NCI-H2196 (cell line): ENCODE results near the gene FSTL3.
"Not testable (repeated sequence)": the region's sequence is repeated elsewhere in the genome, so short reads cannot be mapped to it uniquely, and the experiment has no call there.

Source experiments
- DNase-seq: peaks from one replicate; lab custom pipeline; 2025; ENCODE audit not compliant: unreplicated experiment; lab: John Stamatoyannopoulos, UW

Gene FSTL3

DNA sequence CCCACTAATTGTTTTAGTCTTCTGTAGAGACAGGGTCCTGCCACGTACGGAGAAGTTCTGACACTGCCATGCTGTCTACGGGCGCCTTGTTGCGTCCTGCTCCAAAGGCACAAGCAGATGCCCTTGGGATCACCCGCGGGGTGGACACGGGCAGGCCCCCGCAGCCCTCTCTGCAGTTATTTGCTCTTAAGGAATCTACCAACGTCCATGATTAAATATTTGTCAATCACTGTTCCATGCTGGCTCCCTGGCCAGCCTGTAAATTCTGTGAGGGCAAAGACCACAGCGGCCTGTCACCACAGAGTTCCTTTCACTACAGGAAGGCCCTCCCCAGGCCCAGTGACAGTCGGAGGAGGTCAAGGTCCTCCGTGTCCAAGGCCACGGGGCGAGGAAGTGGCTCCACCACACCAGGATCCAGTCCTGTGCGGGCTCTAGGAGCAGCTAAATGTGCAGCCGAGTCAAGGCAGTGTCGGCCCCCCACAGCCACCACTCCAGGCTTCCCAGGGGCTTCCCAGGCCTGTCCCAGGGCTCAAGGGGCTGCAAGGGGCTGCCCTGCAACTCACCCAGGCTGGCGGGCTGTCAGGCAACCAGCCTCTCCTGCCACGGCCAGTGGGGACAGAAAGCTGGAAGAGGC lies 15.3 kb upstream of the FSTL3 start:
- DNase-seq: no peak

DNA sequence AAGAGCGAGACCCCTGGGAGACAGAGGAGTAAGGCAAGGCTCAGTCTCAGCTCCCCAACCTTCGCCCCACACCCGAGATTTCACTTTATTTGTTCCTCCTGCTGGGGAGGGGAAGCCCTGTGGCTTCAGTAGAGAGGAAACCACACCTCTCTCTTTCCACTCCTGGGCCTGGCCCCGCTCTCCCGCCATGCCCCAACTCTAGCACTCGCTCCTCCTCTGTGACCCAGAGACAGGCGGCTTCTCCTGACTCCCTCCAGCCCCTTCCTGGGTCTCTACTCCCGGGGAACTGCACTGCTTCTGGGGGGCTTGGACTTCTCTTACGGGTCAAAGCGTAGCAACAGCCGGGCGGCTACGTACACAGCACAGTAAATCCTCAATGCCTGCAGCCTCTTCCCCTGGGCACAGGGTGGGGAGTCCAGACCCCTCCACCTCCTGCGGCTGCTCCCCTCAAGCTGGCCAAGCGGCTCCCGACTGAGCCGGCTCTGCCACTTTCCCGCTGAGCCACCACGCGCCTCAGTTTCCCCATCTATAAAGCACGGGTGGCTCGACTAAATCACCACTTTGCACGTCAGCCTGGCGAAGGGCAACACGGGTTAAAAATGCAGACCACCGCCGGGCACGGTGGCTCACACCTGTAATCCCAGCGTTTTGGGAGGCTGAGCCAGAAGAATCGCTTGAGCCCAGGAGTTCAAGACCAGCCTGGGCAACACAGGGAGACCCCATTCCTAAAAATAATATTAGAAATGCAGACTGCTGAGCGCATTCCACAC lies 14.6 kb upstream of the FSTL3 start:
- no peak for DNase-seq

DNA sequence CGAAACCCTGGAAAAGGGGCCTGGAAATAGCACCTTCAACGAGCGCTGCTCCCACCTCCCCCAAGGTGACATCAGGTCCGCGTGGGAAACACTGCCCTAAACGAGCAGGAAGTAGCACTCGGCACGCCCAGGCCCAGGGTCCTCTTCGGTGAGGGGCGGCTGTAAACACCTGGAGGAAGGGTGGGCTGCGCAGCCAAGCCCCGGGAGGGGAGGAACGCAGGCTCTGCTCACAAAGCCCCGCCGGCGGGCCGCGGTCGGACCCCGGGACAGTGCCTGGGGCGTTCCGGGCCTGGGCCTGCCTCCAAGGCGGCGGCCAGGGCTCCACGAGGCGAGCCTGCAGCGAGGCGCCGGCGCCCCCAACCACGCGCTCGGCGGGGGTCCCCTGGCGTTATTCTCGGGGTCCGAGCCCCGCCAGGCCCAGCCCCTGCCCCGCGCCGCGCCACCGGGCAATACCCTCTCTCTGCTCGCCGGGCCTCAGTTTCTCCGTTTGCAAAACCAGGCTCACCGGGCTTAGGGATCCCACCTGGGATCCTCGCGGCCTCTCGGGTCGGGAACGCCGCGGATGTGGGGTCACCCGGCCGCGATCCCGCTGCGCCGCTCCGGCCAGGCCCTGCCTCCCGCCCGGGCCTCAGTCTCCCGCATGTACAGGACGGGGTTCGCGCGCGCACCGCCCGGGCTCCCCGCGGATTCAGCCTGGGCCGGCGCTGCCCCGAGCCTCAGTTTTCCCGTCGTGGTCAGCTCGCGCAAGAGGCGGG lies 13.8 kb upstream of the FSTL3 start:
- DNase-seq: no peak

DNA sequence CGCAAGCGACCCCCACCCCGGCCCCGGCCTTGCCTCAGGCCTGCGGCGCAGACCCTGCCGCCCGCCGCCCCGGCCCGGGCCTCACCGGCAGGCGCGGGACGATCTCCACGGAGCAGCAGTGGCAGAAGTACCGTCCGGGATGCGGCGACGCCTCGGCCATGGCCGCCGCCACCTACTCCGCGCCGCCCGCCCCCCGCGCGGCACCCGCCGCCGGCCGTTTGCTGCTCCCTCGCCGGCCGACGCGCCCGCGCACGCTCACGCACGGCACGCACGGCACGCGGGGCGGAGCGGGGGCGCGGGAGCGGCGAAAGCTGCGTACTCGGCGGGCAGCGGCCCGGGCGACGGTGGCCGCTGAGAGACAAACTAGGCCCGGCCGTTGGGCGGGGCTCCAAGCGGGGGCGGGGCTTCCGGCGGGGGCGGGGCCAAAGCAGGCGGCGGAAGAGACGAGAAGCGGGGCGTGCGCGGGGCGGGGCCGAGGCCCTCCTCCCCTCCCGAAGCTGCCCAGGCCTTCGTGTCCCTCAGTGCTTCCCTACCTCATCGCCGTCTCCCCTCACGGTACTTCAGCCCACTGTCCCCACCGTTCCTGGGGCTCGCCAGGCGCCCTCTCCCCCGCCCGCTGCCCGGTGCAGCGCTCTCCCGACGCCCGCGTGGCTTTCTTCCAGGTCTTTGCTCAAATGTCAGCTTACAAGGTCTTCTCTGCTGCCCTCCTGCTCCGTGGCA lies 13.1 kb upstream of the FSTL3 start, which contains the start of gene RNF126:
TSS of gene RNF126 (minus strand) at position 253 of the 720 bp plus-strand sequence. CDS start at position 160, 93 bp downstream.
- DNase-seq: peak; percentile 95

DNA sequence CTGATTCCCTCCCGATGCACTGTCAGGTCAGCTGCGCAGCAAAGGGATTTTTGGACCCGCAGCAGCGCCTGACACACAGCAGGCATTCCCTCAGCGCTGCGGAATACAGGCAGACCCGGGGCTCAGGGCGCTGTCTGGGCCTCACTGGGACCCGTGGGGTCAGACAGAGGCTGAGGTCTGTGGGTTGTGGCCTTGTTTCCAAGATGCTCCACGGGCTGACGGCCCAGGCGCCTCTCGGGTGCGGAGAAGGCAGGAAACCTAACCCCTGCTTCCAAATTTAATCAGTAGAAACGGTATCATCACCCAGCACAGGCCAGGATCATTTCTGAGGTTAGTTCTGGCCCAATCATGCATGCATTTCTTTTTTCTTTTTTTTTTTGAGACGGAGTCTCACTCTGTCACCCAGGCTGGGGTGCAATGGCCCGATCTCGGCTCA lies 12.5 kb upstream of the FSTL3 start:
- no peak for DNase-seq

DNA sequence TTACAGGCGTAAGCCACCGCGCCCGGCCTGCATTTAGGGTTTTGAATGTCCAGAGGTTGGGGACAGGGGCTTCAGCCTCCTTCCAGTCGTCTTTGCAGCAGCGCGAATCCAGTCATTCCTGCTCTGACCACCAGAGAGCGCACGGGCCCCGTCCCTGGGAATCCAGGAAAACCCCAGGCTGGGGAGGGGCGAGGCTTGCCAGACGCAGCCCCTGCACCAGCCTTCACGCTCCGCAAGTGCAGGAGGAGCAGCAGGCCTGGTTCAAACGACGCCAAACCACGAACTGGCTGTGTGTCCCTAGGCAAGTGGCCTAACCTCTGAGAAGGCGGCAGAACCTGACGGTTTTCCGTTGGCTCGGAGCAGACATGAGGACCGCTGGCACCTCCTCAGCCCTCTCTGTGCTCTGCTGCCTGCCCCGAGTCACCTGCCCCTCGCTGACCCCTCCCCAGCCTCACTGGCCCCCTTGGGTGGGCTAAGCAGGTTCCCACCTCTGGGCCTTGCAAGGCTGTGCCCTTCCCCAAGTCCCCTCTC lies 11.2 kb upstream of the FSTL3 start:
- peak; percentile 85 for DNase-seq

DNA sequence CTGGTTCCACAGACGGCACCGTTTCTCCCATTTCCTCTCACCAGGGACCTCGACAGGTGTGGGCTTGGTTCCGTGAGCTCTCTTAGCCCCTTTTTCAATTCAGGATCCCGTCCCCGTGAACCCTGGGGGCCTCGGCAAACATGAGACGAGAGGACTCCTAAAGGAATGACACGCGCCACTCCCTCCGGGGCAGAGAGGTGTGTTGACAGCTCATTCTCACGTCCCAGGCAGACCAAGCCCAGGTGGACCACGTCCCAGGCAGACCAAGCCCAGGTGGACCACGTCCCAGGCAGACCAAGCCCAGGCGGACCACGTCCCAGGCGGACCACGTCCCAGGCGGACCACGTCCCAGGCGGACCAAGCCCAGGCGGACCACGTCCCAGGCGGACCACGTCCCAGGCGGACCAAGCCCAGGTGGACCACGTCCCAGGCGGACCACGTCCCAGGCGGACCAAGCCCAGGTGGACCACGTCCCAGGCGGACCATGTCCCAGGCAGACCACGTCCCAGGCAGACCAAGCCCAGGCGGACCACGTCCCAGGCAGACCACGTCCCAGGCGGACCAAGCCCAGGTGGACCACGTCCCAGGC lies 9.1 kb upstream of the FSTL3 start:
- not testable (repeated sequence) for DNase-seq

DNA sequence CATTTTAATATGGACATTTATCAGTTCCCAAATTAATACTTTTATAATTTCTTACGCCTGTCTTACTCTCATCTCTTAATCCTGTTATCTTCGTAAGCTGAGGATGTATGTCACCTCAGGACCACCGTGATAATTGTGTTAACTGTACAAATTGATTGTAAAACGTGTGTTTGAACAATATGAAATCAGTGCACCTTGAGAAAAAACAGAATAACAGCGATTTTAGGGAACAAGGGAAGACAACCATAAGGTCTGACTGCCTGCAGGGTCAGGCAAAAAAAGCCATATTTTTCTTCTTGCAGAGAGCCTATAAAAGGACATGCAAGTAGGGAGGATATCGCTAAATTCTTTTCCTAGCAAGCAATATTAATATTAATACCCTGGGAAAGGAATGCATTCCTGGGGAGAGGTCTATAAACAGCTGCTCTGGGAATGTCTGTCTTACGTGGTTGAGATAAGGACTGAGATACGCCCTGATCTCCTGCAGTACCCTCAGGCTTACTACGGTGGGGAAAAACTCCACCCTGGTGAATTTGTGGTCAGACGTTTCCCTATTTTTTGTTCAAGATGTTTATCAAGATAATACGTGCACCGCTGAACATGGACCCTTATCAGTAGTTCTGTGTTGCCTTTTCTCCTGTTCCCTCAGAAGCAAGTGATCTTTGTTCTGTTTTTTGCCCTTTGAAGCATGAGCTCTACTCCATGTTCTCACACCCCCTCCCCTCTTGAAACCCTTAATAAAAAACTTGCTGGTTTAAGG lies 7.3 kb upstream of the FSTL3 start:
- DNase-seq: not testable (repeated sequence)

DNA sequence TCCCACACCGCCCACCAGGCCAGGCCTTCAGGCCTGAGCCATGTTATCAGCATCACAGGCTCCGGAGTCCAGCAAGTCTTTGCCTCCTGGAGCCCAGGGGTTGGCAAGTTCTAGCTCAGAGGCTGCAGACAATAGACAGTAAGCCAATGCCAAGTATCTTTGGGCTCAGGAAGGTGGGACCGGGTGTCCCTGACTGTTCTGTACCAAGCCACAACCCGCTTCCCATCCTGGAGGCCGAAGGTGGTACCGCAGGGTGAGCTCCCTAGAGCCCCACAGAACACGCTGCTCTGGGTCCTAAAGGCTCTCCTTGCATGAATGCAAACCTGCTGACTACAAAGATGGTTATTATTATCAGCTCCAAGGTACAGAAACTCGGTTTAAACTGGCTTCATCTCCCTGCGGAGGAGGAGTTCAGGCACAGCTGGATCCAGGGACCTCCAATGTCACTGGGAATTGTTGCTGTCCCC lies 5.5 kb upstream of the FSTL3 start:
- DNase-seq: no peak

DNA sequence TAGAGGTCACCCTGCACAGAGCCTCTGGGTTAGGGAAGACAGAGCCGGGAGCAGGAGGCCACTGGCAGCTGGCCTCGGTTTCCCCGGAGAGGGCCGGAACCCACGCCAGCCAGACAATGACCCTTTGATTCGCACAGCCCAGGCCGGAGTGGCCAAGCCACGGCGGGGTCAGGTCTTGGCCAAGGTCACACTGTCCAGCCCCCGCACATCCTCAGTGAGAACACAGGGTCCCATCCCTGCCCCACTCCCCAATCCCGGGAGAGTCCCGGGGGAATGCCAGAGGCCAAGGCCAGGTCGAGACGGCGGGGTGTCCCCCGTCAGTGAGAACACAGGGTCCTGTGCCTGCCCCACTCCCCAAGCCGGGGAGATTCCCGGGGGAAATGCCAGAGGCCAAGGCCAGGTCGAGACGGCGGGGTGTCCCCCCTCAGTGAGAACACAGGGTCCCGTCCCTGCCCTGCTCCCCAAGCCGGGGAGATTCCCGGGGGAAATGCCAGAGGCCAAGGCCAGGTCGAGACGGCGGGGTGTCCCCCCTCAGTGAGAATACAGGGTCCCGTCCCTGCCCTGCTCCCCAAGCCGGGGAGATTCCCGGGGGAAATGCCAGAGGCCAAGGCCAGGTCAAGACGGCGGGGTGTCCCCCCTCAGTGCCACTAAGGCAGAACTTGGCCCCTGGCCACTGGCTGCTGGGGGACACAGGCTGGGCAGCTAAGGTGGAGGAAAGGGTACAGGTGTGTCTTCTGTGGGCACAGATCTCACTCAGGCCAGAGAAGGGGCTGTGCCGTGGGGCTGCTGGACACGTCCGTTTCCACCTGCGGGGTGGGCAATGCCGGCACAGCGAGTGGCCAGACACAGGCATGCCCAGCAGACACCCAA lies 1.7 kb upstream of the FSTL3 start:
- DNase-seq: no peak

DNA sequence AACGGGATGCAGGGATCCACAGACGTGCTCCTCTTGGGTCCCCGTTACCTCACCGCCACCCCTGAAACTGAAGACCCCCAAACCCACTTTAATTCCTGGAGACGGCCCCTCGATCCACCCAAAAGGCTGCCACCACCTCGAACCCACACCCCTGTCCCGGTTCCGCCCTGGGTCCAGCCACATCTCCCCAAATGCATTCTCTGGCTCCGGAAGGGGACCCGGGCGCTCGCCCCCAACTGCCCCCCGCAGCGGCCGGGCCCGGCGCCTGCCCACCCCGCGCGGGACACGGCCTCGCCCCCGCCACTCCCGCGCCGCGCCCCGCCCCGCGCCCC lies 219 bp upstream of the FSTL3 start:
- no peak for DNase-seq

DNA sequence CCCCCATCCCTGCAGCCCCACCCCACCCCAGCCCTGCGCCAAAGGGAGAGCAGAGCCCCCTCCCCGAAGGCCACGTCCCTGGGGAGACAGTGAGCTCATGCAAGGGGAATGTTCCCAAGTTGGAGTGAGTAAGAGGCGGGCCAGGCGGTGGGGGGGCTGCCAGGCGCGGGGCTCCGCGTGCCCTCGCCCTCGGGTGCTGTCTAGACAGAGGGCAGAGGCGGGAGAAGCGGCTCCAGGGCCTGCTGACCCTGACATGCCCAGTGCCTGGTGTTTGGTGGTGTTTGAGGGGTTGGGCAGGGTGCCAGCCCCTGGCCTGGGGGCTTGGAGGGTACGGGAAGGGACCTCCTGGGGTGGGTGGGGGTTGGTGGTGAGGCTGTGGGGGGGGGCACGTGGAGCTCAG lies 1.0 kb downstream of the FSTL3 start:
- DNase-seq: no peak

DNA sequence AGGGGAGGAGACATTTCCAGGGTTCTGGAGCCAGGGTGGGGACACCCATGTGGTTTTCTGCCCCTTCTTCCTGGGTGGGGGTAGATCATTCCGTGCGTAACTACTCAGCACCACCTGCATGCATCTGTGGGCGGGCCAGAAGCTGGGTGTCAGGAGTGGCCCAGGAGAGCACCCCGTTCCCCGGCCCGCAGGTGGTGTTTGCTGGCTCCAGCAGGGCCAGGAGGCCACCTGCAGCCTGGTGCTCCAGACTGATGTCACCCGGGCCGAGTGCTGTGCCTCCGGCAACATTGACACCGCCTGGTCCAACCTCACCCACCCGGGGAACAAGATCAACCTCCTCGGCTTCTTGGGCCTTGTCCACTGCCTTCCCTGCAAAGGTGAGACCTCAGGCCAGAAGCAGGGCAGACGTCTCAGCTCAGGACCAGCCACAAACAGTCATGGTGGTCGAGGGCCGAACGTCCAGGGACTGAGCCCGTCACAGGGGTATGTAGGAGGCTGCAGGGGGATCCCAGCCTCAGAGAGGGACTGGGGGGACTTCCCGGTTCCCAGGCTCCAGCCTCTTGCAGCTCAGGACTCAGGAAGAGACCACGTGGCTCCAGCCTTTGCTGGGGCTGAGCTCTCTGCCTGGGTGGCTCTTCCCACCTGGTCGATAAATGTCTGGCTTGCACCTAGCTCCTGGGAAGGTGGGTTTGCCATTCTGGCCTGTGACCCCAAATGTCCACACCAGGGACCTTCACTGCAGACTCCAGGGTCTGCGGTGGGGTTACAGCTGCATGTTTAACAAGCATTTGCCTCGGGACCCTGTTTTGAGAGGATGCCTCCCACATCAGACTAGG lies 1.6 kb downstream of the FSTL3 start:
- no peak for DNase-seq

DNA sequence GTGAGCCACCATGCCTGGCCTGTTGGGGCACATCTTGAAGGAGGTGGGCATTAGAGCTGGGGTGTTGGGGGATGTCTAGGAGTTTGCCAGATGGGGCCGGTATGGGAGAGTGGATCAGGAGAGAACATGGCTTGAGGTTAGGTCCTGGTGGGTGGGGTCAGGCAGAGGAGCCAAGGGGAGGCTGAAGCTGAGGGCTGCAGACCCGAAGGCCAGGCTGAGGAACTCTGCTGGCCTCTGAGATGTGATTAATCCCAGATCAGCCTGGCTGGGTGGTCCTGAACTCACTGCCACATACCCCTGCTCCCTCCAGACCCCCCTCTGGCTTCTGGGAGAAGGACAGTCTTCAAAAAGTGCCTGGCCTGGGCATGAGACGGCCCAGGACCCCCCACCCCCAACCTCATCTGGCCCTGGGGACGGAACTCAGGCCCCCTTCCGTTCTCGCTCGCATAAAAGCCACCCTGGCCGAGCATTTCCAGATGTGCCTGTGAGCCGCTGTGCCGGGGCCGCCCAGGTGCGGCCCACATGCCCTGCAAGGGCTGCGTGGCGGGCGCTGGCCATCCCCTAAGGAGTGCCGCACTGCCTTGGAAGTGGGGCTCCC lies 2.7 kb downstream of the FSTL3 start:
- DNase-seq: no peak

DNA sequence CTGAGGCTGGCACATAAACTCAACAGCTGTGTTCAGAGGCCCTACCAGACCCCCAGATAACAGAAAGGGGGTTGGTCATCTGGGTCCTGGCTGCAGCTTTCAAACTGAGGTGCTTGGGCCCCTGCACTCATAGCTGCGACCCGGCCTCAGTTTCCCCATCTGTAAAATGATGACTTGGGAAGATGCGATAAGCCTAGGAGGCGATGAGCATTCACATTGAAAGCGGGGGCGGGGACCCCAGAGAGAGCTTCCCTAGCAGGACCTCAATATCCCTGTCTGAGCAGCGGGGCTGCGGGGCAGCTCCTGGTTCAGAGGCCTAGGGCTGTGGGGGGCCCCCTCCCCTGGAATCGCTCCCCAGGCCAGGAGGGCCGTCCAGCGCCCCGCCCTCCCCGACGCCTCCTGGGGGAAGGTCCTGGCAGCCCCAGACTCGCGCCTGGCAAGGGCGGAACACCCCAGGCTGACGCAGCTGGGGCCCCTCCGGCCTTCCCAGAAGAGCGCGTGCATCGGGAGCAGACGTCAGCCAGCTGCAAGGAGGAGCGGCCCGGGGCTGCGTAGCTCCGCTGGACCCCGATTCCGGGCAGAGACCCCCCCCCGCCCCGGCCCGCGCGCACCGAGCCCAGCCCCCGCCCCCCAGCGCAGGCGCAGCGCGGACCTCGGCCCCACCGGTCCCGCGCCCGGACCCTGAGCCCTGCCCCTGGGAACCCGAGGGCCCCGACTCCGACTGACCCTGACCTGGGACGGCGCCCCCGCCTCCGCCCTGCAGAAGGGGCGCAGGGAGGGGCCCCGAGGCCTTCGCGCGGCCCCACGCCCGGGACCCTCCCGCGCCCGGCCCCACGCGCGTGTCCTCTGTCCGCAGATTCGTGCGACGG lies 3.5 kb downstream of the FSTL3 start:
- peak; percentile 46 for DNase-seq

DNA sequence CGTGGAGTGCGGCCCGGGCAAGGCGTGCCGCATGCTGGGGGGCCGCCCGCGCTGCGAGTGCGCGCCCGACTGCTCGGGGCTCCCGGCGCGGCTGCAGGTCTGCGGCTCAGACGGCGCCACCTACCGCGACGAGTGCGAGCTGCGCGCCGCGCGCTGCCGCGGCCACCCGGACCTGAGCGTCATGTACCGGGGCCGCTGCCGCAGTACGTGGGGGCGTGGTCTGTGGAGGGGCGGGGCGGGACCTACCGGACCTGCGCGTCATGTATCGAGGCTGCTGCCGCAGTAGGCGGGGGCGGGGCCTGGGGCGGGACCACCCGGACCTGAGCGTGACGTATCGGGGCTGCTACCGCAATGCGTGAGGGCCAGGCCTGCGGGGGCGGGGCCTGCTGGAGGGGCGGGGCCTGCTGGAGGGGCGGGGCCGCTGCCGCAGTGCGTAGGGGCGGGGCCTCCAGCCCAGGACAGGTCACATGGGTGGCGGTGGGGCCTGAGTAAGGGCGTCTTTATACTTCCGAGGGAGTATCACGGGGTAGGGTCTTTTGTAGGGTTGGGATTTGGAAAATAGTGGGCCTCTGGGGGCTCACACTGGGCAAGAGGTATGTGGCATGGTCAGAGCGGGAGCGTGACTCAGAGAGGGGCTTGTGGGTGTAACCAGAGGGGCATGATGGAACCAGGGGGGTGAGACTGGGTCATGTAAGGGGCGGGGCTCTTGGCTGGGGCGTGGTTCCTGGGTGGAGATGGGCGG lies 4.3 kb downstream of the FSTL3 start:
- DNase-seq: peak; percentile 97
